Right renal cortex interstitium (tissue), 3 donors: ENCODE measurements around the gene LPAR4. TPM values are rescaled to one million over a fixed set of nuclear protein-coding genes. Genes with fewer than 3 reads are reported as not detected.
"Not testable (repeated sequence)": the region's sequence is repeated elsewhere in the genome, so short reads cannot be mapped to it uniquely, and the experiment has no call there.

Experiments
- DNase-seq, 3 donors: peaks; one replicate each; pipeline ENCODE4 v3.0.0-alpha.2; 2013; ENCODE audit warnings: low read depth in 3 of 3, low spot score in 2 of 3
- polyA plus RNA-seq, 3 donors: library from polyadenylated mRNA; unstranded; fragments of 120-200 nt; gene quantifications; one replicate each; pipeline ENCODE4 v1.2.1, GENCODE V29; 2013; ENCODE audit not compliant: insufficient read length in 3 of 3

LPAR4 gene
- 10 to 100 TPM; 17.3 to 22.7 (median 20.6) TPM for polyA plus RNA-seq

- DNase-seq = peak in 2 of 3 donors; percentile 23 to 27
These were observed at the start of gene LPAR4 for GRCh38 chrX:78747489-78747888. TSS of gene LPAR4 (plus strand) at chrX:78747720. CDS start at chrX:78754870, 7,150 bp downstream.

GRCh38 chrX:78706071-78706470 lies 41.4 kb upstream of the LPAR4 start:
- no peak for DNase-seq

- no peak for DNase-seq
These were observed 39.3 kb upstream of the LPAR4 start for GRCh38 chrX:78708262-78708661.

- no peak for DNase-seq
These were observed 38.7 kb upstream of the LPAR4 start for GRCh38 chrX:78708816-78709215.

- no peak for DNase-seq
These were observed 37.3 kb upstream of the LPAR4 start for GRCh38 chrX:78710171-78710570.

- DNase-seq = no peak
These were observed 35.2 kb upstream of the LPAR4 start for GRCh38 chrX:78712336-78712735.

- no peak for DNase-seq
These were observed 22.2 kb upstream of the LPAR4 start for GRCh38 chrX:78725287-78725686.

GRCh38 chrX:78746496-78746895 lies 1.0 kb upstream of the LPAR4 start:
- no peak for DNase-seq

- peak in 2 of 3 donors; percentile 1 to 2 for DNase-seq
These were observed 451 bp downstream of the LPAR4 start for GRCh38 chrX:78747971-78748370.

- DNase-seq = no peak
These were observed 1.3 kb downstream of the LPAR4 start for GRCh38 chrX:78748846-78749245.

GRCh38 chrX:78753571-78753970 lies 6.1 kb downstream of the LPAR4 start:
- no peak for DNase-seq

- no peak for DNase-seq
These were observed 7.4 kb downstream of the LPAR4 start for GRCh38 chrX:78754917-78755316.

GRCh38 chrX:78759081-78759480 lies 11.6 kb downstream of the LPAR4 start:
- no peak for DNase-seq

GRCh38 chrX:78769101-78769755 lies 21.7 kb downstream of the LPAR4 start:
- DNase-seq = no peak

GRCh38 chrX:78769946-78770345 lies 22.4 kb downstream of the LPAR4 start:
- DNase-seq = no peak

- no peak for DNase-seq
These were observed 49.4 kb downstream of the LPAR4 start for GRCh38 chrX:78796916-78797315.

- DNase-seq = no peak
These were observed 52.6 kb downstream of the LPAR4 start for GRCh38 chrX:78800114-78800513.

GRCh38 chrX:78800694-78801093 lies 53.2 kb downstream of the LPAR4 start:
- DNase-seq = no peak

GRCh38 chrX:78801522-78801921 lies 54.0 kb downstream of the LPAR4 start:
- DNase-seq = no peak

- DNase-seq = not testable (repeated sequence)
These were observed 55.0 kb downstream of the LPAR4 start for GRCh38 chrX:78802526-78802925.
